A673 (cell line): ENCODE measurements around the gene HIBCH. TPM values are rescaled to one million over a fixed set of nuclear protein-coding genes. Genes with fewer than 3 reads are reported as not detected.

Experiments
- BruUV-seq: library from RNA; stranded (reverse); fragments of 400-500 nt; replicated peaks from 2 replicates; lab custom pipeline; 2021; lab: Mats Ljungman, UMichigan
- CTCF ChIA-PET: fragments of 300-600 bp; sonication (Branson Sonifier 250); formaldehyde crosslinking; loops from one replicate; lab custom pipeline; 2022; ENCODE audit warnings: antibody characterized with exemption; lab: Charles Lee
- POLR2A ChIA-PET: fragments of 300-600 bp; sonication (Branson Sonifier 250); formaldehyde crosslinking; loops from one replicate; lab custom pipeline; 2022; ENCODE audit warnings: antibody characterized with exemption; ENCODE audit not compliant: low non-redundant PET; lab: Charles Lee
- DNase-seq: peaks from one replicate; pipeline ENCODE4 v3.0.0-alpha.2; 2015; ENCODE audit warnings: low spot score
- H3K27ac ChIP-seq: fragments of 200-600 bp; sonication (generic); 2 replicates; pipeline ENCODE4 v1.5.1; 2016; ENCODE audit warnings: mixed run types, low read depth, mild to moderate bottlenecking, mixed read lengths, antibody characterized with exemption, low read length; ENCODE audit not compliant: poor library complexity, severe bottlenecking
- H3K27me3 ChIP-seq: fragments of 200-600 bp; sonication (generic); replicated peaks from 2 replicates; pipeline ENCODE4 v1.6.1; 2017; ENCODE audit warnings: mixed run types, low read depth, mild to moderate bottlenecking, mixed read lengths, antibody characterized with exemption, low read length; ENCODE audit not compliant: insufficient read depth, poor library complexity
- H3K36me3 ChIP-seq: fragments of 200-600 bp; sonication (generic); 2 replicates; pipeline ENCODE4 v1.6.1; 2016; ENCODE audit warnings: mixed run types, mild to moderate bottlenecking, mixed read lengths, antibody characterized with exemption, low read length; ENCODE audit not compliant: insufficient read depth, poor library complexity, severe bottlenecking
- H3K4me1 ChIP-seq: fragments of 200-600 bp; sonication (generic); 2 replicates; pipeline ENCODE4 v1.6.1; 2017; ENCODE audit warnings: mixed run types, mild to moderate bottlenecking, mixed read lengths, antibody characterized with exemption, low read length; ENCODE audit not compliant: insufficient read depth, poor library complexity, severe bottlenecking
- H3K4me3 ChIP-seq: fragments of 200-600 bp; sonication (generic); 2 replicates; pipeline ENCODE4 v1.5.1; 2016; ENCODE audit warnings: low read depth, mixed run types, mild to moderate bottlenecking, mixed read lengths, low read length; ENCODE audit not compliant: poor library complexity, severe bottlenecking
- H3K9me3 ChIP-seq: fragments of 200-600 bp; sonication (generic); 2 replicates; pipeline ENCODE4 v1.6.1; 2016; ENCODE audit warnings: mixed run types, low read depth, mild to moderate bottlenecking, mixed read lengths, antibody characterized with exemption, low read length; ENCODE audit not compliant: poor library complexity, severe bottlenecking
- EZH2 ChIP-seq: fragments of 200-600 bp; sonication (generic); IDR thresholded peaks from 2 replicates; pipeline ENCODE4 v1.6.1; 2017; ENCODE audit warnings: borderline replicate concordance, low read depth, mild to moderate bottlenecking, mixed read lengths, antibody characterized with exemption, low read length; ENCODE audit not compliant: poor library complexity, severe bottlenecking
- intact Hi-C: fragments of 100-400 bp; cut with micrococcal nuclease; formaldehyde crosslinking; loops from one replicate; pipeline ENCODE4 v1.10.0; 2022; ENCODE audit not compliant: unreplicated experiment
- total RNA-seq: library from RNA; stranded (reverse); gene quantifications from 2 replicates; pipeline ENCODE4 v1.2.3, GENCODE V29; 2021
- TF ChIP-seq, protein P1 (sequence below): fragments of 300-800, 200-600 bp; sonication (generic); conservative IDR thresholded peaks from 2 replicates; pipeline ENCODE4 v1.5.1; 2017; ENCODE audit warnings: low read depth, mild to moderate bottlenecking, antibody characterized with exemption, low read length, moderate library complexity, mixed read lengths

HIBCH gene
- total RNA-seq, 1 experiment from 2014 or later: 43.3 TPM

DNA sequence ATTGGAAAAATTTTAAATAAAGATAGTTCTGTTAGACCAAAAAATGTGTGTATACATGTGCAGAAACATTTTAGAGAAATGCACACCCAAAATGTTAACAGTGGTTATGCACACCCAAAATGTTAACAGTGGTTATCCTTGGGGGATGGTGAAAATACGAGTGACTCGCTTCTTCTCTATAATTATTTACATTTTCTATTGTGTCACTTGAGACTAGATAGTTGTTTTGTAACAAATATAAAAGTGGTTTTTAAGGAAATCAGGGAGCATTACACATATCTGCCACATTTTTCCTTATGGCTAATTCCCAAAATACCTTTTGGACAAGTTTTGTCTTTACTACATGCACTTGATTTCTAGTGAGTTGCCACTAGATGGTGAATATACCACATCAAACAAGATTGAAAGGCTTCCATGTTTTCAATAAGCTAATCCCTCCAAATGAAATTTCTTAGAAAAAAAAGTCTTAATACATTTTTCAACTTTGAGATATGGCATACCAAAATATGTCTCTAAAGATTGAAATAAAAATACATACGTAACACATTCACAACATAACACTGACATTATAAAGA is 9.0 kb upstream of the HIBCH start:
- TF ChIP-seq, protein P1, sequence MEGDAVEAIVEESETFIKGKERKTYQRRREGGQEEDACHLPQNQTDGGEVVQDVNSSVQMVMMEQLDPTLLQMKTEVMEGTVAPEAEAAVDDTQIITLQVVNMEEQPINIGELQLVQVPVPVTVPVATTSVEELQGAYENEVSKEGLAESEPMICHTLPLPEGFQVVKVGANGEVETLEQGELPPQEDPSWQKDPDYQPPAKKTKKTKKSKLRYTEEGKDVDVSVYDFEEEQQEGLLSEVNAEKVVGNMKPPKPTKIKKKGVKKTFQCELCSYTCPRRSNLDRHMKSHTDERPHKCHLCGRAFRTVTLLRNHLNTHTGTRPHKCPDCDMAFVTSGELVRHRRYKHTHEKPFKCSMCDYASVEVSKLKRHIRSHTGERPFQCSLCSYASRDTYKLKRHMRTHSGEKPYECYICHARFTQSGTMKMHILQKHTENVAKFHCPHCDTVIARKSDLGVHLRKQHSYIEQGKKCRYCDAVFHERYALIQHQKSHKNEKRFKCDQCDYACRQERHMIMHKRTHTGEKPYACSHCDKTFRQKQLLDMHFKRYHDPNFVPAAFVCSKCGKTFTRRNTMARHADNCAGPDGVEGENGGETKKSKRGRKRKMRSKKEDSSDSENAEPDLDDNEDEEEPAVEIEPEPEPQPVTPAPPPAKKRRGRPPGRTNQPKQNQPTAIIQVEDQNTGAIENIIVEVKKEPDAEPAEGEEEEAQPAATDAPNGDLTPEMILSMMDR: peak; percentile 39; the same call in 1 of the 2 replicates
- TF ChIP-seq EZH2: no peak
- Histone ChIP-seq H3K4me1 (no peaks in the 10 kb centered on the region), H3K27ac (no peak overlapping the region), H3K36me3 (no peaks in the 10 kb centered on the region), H3K9me3 (no peaks in the 10 kb centered on the region), H3K27me3 (no peaks in the 10 kb centered on the region), H3K4me3 (no peak overlapping the region)
- POLR2A ChIA-PET: no interaction called here
- CTCF ChIA-PET: no interaction called here
- no peak for DNase-seq
- no TSS peak for BruUV-seq
- intact Hi-C loops: no loop called here

DNA sequence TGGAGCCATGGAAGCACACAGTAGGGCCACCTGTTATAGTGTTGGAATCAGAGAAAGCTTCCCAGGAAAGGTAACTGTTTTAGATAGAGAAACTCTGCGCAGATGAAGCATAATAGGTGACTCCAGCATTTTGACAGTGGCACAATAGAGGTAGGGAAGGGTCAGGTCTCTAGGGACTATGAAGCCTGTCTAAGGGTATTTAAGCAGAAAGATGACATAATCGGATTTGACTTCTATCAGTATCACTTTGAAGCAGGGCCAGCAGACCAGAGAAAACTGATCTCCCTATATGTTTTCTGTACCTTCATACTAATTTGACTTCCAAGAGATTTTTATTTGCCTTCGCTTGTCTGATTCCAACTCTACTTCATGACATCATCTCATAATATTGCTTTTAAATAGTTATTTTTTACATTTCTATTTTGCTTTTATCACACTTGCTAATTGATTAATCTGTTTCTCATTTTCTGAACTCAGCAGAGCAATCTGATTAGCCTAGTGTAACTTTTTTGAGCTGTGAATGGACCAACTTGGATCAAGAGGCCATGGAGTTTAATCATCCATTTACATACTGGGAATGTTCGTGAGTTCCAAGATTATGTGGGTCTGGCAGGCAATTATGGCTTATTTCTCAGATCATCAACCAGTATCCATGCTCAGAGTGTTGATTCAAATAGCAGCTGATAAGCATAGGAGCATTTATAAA is 8.4 kb upstream of the HIBCH start:
- DNase-seq: no peak
- intact Hi-C loops: no loop called here
- no peaks in the 10 kb centered on the region for H3K36me3 ChIP-seq
- H3K4me1 ChIP-seq: no peaks in the 10 kb centered on the region
- no peak for TF ChIP-seq EZH2
- TF ChIP-seq, protein P1: no peak
- no TSS peak for BruUV-seq
- ChIA-PET POLR2A (no interaction called here), CTCF (no interaction called here)
- H3K4me3 ChIP-seq: no peak overlapping the region
- H3K27me3 ChIP-seq: no peaks in the 10 kb centered on the region
- H3K9me3 ChIP-seq: no peaks in the 10 kb centered on the region
- H3K27ac ChIP-seq: no peak overlapping the region

DNA sequence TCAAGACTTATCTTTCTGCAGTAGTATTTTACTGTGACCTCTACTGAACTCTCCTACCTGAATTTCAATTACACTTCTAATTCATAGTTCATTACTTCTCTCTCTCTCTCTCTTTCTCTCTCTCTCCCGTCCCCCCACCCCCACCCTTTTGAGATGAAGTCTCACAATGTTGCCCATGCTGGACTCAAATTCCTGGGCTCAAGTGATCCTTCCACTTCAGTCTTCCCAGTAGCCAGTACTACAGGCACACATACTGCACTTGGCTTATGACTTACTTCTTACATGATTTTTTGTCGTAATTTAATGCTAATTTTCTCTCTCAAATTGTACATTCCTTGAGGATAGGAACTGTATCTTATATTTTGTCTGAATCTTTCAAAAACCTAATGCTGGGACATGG is 6.0 kb upstream of the HIBCH start:
- DNase-seq: no peak
- TF ChIP-seq, protein P1: no peak
- TF ChIP-seq EZH2: no peak
- H3K27ac ChIP-seq: no peak overlapping the region
- no peaks in the 10 kb centered on the region for H3K27me3 ChIP-seq
- H3K4me3 ChIP-seq: no peak overlapping the region
- no peaks in the 10 kb centered on the region for H3K9me3 ChIP-seq
- BruUV-seq: no TSS peak
- intact Hi-C loops: no loop called here
- POLR2A ChIA-PET: no interaction called here
- CTCF ChIA-PET: no interaction called here
- no peaks in the 10 kb centered on the region for H3K4me1 ChIP-seq
- no peaks in the 10 kb centered on the region for H3K36me3 ChIP-seq
